Mesodermal cell (in vitro differentiated cells): ENCODE results near the gene SLC38A3. TPM values are rescaled to one million over a fixed set of nuclear protein-coding genes. Genes with fewer than 3 reads are reported as not detected.

Experiments used
- H3K27ac ChIP-seq: 2 replicates; pipeline ENCODE4 v1.7.0; 2013; ENCODE audit warnings: mild to moderate bottlenecking, low read depth, low read length, moderate library complexity; ENCODE audit not compliant: severe bottlenecking
- H3K36me3 ChIP-seq: 2 replicates; pipeline ENCODE4 v1.7.1; 2013; ENCODE audit warnings: mild to moderate bottlenecking, low read length, moderate library complexity; ENCODE audit not compliant: control insufficient read depth, insufficient read depth
- H3K4me1 ChIP-seq: one replicate; pipeline ENCODE4 v1.7.1; 2013; ENCODE audit warnings: mild to moderate bottlenecking, low read length; ENCODE audit not compliant: insufficient read depth, control insufficient read depth, poor library complexity, severe bottlenecking
- H3K4me3 ChIP-seq: 2 replicates; pipeline ENCODE4 v1.7.0; 2013; ENCODE audit warnings: low read length, control low read depth, mild to moderate bottlenecking; ENCODE audit not compliant: insufficient read depth, poor library complexity, severe bottlenecking; ENCODE audit errors: extremely low read depth
- H3K9me3 ChIP-seq: 2 replicates; pipeline ENCODE4 v1.7.1; 2013; ENCODE audit warnings: mild to moderate bottlenecking, low read length, moderate library complexity; ENCODE audit not compliant: control insufficient read depth
- WGBS, 2 experiments: methylation state at CpG; one replicate each; pipeline ENCODE4 v1.1.5; 2013; ENCODE audit warnings: missing lambda C conversion rate in 2 of 2; ENCODE audit not compliant: insufficient coverage in 2 of 2; 5-methylcytosine and 5-hydroxymethylcytosine counted together
- polyA plus RNA-seq, 2 experiments: library from polyadenylated mRNA; stranded (reverse); fragments of 50-300 nt; gene quantifications; one replicate each; pipeline ENCODE4 v1.2.3, GENCODE V29; 2013

Gene SLC38A3
- 2.5 TPM for polyA plus RNA-seq (2013, experiment 1 of 2)
- 1.4 TPM for polyA plus RNA-seq (2013, experiment 2 of 2)

- H3K9me3 ChIP-seq, result no peaks in the 10 kb centered on the region
- no peak within 1 kb of the TSS for H3K27ac ChIP-seq
- 0 to 5% methylated on average over 22 to 25 of the region's 41 CpGs for WGBS, 2 experiments
- H3K4me3 ChIP-seq, result peak within 1 kb of the TSS; percentile 47
- peaks cover 13% of the 10 kb centered on the region for H3K4me1 ChIP-seq
- no peaks in the 10 kb centered on the region for H3K36me3 ChIP-seq
Measured at GRCh38 chr3:50204804-50205412, at the start of gene SLC38A3. SLC38A3 (plus strand) TSS chr3:50205271; CDS start chr3:50214200, 8,929 bp downstream.

GRCh38 chr3:50155491-50155878 is 49.6 kb upstream of the SLC38A3 start:
- Histone ChIP-seq H3K27ac (no peak overlapping the region), H3K36me3 (no peaks in the 10 kb centered on the region), H3K9me3 (no peaks in the 10 kb centered on the region), H3K4me3 (peak overlapping the region; percentile 47), H3K4me1 (peaks cover 38% of the 10 kb centered on the region)
- 0 to 1% methylated on average over 12 to 33 of the region's 37 CpGs for WGBS, 2 experiments

- H3K27ac ChIP-seq, result no peak overlapping the region
- no peaks in the 10 kb centered on the region for H3K9me3 ChIP-seq
- H3K4me1 ChIP-seq, result peaks cover 42% of the 10 kb centered on the region
- H3K36me3 ChIP-seq, result no peaks in the 10 kb centered on the region
- 11 to 12% methylated on average over 12 to 13 of the region's 13 CpGs for WGBS, 2 experiments
- peak overlapping the region; percentile 47 for H3K4me3 ChIP-seq
Measured at GRCh38 chr3:50155891-50156290, 49.2 kb upstream of the SLC38A3 start.

GRCh38 chr3:50156549-50157493 is 48.2 kb upstream of the SLC38A3 start:
- Histone ChIP-seq H3K9me3 (no peaks in the 10 kb centered on the region), H3K36me3 (no peaks in the 10 kb centered on the region), H3K4me3 (peak overlapping the region; percentile 47), H3K4me1 (peaks cover 41% of the 10 kb centered on the region), H3K27ac (no peak overlapping the region)
- 17 to 24% methylated on average over 15 to 18 of the region's 20 CpGs for WGBS, 2 experiments

- Histone ChIP-seq H3K4me3 (no peak overlapping the region), H3K27ac (no peak overlapping the region), H3K9me3 (no peaks in the 10 kb centered on the region), H3K4me1 (peaks cover 44% of the 10 kb centered on the region), H3K36me3 (no peaks in the 10 kb centered on the region)
- WGBS, 2 experiments, result 79 to 87% methylated on average over 11 to 12 of the region's 12 CpGs
Measured at GRCh38 chr3:50157827-50158529, 47.1 kb upstream of the SLC38A3 start.

GRCh38 chr3:50158530-50159146 is 46.4 kb upstream of the SLC38A3 start:
- Histone ChIP-seq H3K27ac (no peak overlapping the region), H3K4me3 (no peak overlapping the region), H3K9me3 (no peaks in the 10 kb centered on the region), H3K4me1 (peaks cover 44% of the 10 kb centered on the region), H3K36me3 (peaks cover 3% of the 10 kb centered on the region)
- WGBS, 2 experiments, result 86 to 92% methylated on average over 4 to 7 of the region's 10 CpGs

- Histone ChIP-seq H3K4me3 (no peak overlapping the region), H3K4me1 (peaks cover 53% of the 10 kb centered on the region), H3K9me3 (no peaks in the 10 kb centered on the region), H3K36me3 (peaks cover 7% of the 10 kb centered on the region), H3K27ac (no peak overlapping the region)
- 100% methylated on average over 1 of the region's 7 CpGs; no CpG with 5 or more reads in 1 of the 2 experiments for WGBS, 2 experiments
Measured at GRCh38 chr3:50160561-50160983, 44.5 kb upstream of the SLC38A3 start.

- H3K9me3 ChIP-seq, result no peaks in the 10 kb centered on the region
- peaks cover 7% of the 10 kb centered on the region for H3K36me3 ChIP-seq
- 89 to 97% methylated on average over 12 to 13 of the region's 13 CpGs for WGBS, 2 experiments
- H3K27ac ChIP-seq, result no peak overlapping the region
- H3K4me1 ChIP-seq, result peaks cover 58% of the 10 kb centered on the region
- no peak overlapping the region for H3K4me3 ChIP-seq
Measured at GRCh38 chr3:50161320-50161719, 43.8 kb upstream of the SLC38A3 start.

GRCh38 chr3:50162034-50162883 is 42.8 kb upstream of the SLC38A3 start:
- Histone ChIP-seq H3K36me3 (peaks cover 7% of the 10 kb centered on the region), H3K27ac (no peak overlapping the region), H3K4me3 (no peak overlapping the region), H3K9me3 (no peaks in the 10 kb centered on the region), H3K4me1 (peaks cover 58% of the 10 kb centered on the region)
- 98 to 100% methylated on average over 3 to 4 of the region's 5 CpGs for WGBS, 2 experiments
